Left cardiac atrium (tissue), 4 donors: Measurements from ENCODE around the gene PYURF. TPM values are rescaled to one million over a fixed set of nuclear protein-coding genes. Genes with fewer than 3 reads are reported as not detected.

Source experiments
- ATAC-seq, 2 donors: fragments of 200-7000 bp; cut with Tn5 transposase; one replicate each; pipeline ENCODE4 v1.9.1; 2020; ENCODE audit warnings: mild to moderate bottlenecking in 2 of 2, moderate library complexity in 2 of 2
- DNase-seq: peaks from one replicate; pipeline ENCODE4 v3.0.0-alpha.2; 2020
- intact Hi-C, 2 donors: fragments of 100-400 bp; cut with DNase I; formaldehyde crosslinking; loops; one replicate each; pipeline versions ENCODE4 v1.14.1 to v1.15.1; 2022 to 2023
- total RNA-seq, 2 donors: library from RNA; stranded (reverse); fragmentation: NEBNext Ultra II Directional; extraction: Animal tissue kit (Norgen Biotek cat#: 25700); gene quantifications; one replicate each; pipeline ENCODE4 v1.2.1, GENCODE V29; 2021
- donor health status: DM: no; HTN: yes; CAD: no.
- donor health status: DM: no; HTN: yes; CAD: no; lungs with severe emphysema.
- donor health status: DM: yes; HTN: yes; CAD: no.
- donor health status: Dilated cardiomyopathy.

The PYURF gene
- total RNA-seq, 2 donors from 2014 or later = 53.4 to 59.5 TPM

DNA sequence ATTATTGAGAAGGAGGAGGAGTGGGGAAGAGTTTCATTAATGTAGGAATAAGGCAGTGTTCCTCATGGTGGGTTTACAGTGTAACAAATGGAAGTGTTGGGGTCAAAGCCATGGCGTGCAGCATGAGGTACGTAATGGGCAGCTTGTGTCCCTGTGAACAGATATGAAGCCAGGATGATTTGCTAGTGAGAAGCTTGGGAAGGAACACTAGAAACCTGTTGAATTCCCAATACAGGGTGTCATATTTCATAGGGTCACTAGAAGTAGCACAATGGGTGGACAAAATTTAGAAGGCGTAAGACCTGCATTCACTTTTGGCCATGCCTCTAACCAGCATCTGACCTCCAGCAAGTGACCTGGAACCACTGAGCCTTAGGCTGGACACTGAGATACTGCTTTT lies 6.8 kb downstream of the PYURF start:
- ATAC-seq = no peak
- DNase-seq = no peak
- intact Hi-C loops = loop anchor here in 1 of 2 donors (5.0 to 10.0 kb wide), 2 partner anchors 139 to 482 kb away; partner anchors contain the start of gene HERC6

DNA sequence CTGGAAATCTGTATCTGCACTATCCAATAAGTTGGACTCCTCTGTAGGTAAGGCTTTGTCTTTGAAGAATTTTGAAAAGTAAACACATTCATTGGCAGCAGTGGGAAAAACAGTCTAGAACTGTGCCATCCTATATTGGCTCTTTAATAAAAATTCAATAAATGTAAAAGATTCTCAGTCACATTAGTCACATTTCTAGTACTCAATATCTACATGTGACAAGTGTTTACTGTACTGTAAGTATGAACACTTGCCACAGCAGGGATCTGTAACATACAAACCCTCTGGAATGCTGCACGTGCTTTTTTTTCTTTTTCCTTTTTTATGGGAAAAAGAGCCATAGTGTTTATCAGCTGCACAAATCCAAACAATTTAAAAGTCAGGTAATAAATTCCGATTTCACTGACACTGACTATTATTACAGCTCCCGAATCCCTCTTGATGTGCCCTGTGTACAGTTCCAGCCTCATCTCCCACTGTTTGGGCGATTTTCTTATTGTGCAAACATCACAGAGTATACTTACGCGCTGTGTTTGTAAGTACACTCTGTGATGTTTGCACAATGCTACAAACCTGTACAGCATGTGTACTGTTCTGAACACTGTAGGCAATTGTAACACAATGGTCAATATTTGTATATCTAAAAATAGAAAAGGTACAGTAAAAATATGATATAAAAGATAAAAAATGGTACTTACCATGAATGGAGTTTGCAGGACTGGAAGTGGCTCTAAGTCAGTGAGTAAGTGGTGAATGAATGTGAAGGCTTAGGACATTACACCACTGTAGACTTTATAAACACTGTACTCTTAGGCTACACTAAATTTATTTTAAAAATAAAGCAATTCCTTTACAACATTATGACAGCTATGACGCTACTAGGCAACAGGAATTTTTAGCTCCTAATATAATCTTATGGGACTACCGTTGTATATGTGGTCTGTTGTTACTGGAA lies 8.7 kb downstream of the PYURF start:
- intact Hi-C loops = loop anchor here (1.0 to 10.0 kb wide), 4 partner anchors 138 to 480 kb away; partner anchors contain the start of gene HERC6 (in 1 of the 2)
- ATAC-seq = no peak
- no peak for DNase-seq

- ATAC-seq = no peak
- intact Hi-C loops = loop anchor here (5.0 to 10.0 kb wide), 2 partner anchors 289 to 476 kb away; no protein-coding TSS in a partner anchor
- no peak for DNase-seq
Measured at GRCh38 chr4:88511236-88511635, 12.3 kb downstream of the PYURF start.

DNA sequence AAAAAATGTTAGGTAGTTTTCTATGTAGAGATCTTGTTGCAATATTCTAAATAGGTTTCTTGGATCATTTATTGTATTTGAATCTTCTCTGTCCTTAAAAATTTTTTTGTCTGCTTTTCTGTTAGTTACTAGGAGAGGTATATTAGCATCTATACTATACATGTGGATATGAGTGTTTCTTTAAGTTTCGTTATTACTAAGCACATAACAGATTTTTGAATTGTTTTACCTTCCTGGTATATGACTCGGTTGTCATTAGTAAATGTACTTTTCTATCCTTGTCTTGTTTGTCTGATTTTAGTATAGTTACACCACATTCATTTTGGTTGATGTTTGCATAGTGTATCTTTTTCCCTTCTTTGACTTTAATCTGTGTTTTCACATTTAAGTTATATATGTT lies 20.2 kb downstream of the PYURF start:
- ATAC-seq (no peak), DNase-seq (no peak)
- intact Hi-C loops = no loop called here

DNA sequence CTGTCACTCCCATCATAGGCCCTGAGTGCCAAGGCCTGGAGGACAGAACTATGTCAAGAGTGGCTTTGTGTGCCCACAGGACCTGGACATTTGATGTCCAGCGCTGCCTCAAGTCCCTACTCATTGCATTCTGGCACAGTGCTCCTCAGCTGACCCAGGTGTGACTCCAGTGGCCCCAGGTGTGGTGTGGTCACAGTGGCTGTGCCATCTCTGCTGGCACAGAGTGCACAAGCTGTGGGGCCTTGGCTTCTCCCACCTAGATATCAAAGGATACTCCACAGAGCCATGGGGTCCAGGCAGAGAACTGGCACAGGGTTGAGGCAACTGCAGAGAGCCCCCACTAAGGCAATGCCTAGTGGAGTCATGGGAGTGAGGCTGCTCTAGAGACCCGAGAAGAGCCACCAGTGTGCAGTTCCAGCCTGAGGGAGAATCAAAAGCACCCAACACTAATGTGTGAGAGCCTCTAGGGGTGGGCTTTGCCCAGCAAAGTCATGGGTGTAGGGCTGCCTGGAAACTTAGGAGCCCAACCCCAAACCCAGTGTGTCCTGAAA lies 25.6 kb downstream of the PYURF start:
- DNase-seq (no peak), ATAC-seq (no peak)
- intact Hi-C loops = no loop called here

GRCh38 chr4:88489100-88489761 lies 34.3 kb downstream of the PYURF start:
- no peak for ATAC-seq
- no peak for DNase-seq
- intact Hi-C loops = no loop called here

GRCh38 chr4:88481537-88481936 lies 42.0 kb downstream of the PYURF start:
- ATAC-seq = no peak
- DNase-seq = no peak
- intact Hi-C loops = no loop called here

GRCh38 chr4:88478247-88478646 lies 45.3 kb downstream of the PYURF start:
- ATAC-seq (no peak), DNase-seq (no peak)
- intact Hi-C loops = no loop called here

DNA sequence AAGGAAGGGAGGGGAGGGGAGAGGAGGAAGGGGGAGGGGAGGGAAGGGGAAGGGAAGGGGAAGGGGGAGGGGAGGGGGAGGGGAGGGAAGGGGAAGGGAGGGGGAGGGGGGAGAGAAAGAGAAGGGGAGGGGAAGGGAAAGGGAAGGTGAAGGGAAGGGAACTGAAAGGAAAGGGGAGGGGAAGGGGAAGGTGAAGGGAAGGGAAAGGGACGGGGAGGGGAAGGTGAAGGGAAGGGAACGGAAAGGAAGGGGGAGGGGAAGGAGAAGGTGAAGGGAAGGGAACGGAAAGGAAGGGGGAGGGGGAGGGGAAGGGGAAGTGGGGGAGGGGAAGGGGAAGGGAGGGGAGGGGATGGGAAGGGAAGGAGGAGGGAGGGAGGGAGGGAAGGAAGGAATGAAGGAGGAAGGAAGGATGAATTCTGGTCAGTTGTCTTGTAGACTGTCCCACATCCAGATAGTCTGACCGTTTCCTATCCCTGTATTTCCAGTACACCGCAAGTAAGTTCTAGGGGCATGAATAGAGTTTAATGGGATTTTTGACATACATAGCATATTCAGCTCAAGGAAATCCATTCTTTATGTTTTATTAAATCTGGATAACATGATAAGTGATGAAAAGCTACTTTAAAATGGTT lies 46.2 kb downstream of the PYURF start:
- intact Hi-C loops = no loop called here
- DNase-seq = no peak

More for the DNA sequence above, 46.2 kb downstream of the PYURF start:
- no peak for ATAC-seq

Other genes starting within 250 kb of the PYURF start
- 100 to 1,000 TPM in 1 of 2 donors, 10 to 100 TPM in 1; 61.9 to 126 TPM for gene PPM1K, start 239.2 kb downstream of the PYURF start, total RNA-seq
- gene HERC6, start 144.9 kb downstream of the PYURF start, total RNA-seq = 1 to 10 TPM; 6.4 to 9.7 TPM
- 1 to 10 TPM; 2.4 to 3.7 TPM for gene HERC5, start 66.7 kb downstream of the PYURF start, total RNA-seq
- gene HERC3, start 68.7 kb upstream of the PYURF start, total RNA-seq = 10 to 100 TPM; 41.9 to 45.9 TPM
- 10 to 100 TPM in 1 of 2 donors, 1 to 10 TPM in 1; 4.9 to 12.4 TPM for gene NAP1L5, start 174.1 kb upstream of the PYURF start, total RNA-seq